HFFc6 (cell line): ENCODE measurements around the gene ZMYM4. TPM values are rescaled to one million over a fixed set of nuclear protein-coding genes. Genes with fewer than 3 reads are reported as not detected.
"Not testable (repeated sequence)": the region's sequence is repeated elsewhere in the genome, so short reads cannot be mapped to it uniquely, and the experiment has no call there.

ENCODE experiments used
- DNase-seq: peaks from one replicate; pipeline ENCODE4 v3.0.0-alpha.2; 2018
- H3K27ac Mint-ChIP-seq: 2 replicates; pipeline ENCODE4 v1.8.0; 2020; ENCODE audit warnings: mild to moderate bottlenecking, mixed read lengths
- H3K27me3 Mint-ChIP-seq: 2 replicates; pipeline ENCODE4 v1.8.0; 2021; ENCODE audit warnings: mild to moderate bottlenecking, moderate library complexity, mixed read lengths; ENCODE audit not compliant: insufficient read depth
- H3K36me3 Mint-ChIP-seq: 2 replicates; pipeline ENCODE4 v1.8.0; 2021; ENCODE audit warnings: low read depth, mixed read lengths
- H3K4me1 Mint-ChIP-seq: 2 replicates; pipeline ENCODE4 v1.8.0; 2020; ENCODE audit warnings: low read depth, mixed read lengths
- H3K4me3 Mint-ChIP-seq: 2 replicates; pipeline ENCODE4 v1.8.0; 2020; ENCODE audit warnings: mild to moderate bottlenecking, moderate library complexity, mixed read lengths
- H3K9me3 Mint-ChIP-seq: 2 replicates; pipeline ENCODE4 v1.8.0; 2020; ENCODE audit warnings: mild to moderate bottlenecking, mixed read lengths
- CTCF ChIP-seq: fragments of 200-600 bp; sonication (generic); IDR thresholded peaks from 2 replicates; pipeline ENCODE4 v1.5.0; 2021; ENCODE audit warnings: antibody characterized with exemption, mild to moderate bottlenecking
- total RNA-seq, 6 experiments: library from RNA; stranded (reverse); fragmentation: NEBNext Ultra II Directional; extraction: Animal tissue kit (Norgen Biotek cat#: 25700); gene quantifications; 2 replicates in 1 of 6; 3 replicates in 5 of 6; pipeline ENCODE4 v1.2.3, GENCODE V29; 2021

ZMYM4 gene
- total RNA-seq, 6 experiments from 2014 or later = 49.8 to 58.0 (median 52.5) TPM

- peak; percentile 58 for DNase-seq
- H3K27me3 Mint-ChIP-seq = no peaks in the 10 kb centered on the region; the same call in 1 of the 2 replicates
- no peak overlapping the region; the same call in 1 of the 2 replicates for H3K4me3 Mint-ChIP-seq
- no peaks in the 10 kb centered on the region for H3K9me3 Mint-ChIP-seq
- no peak for TF ChIP-seq CTCF
- H3K36me3 Mint-ChIP-seq = no peaks in the 10 kb centered on the region
- H3K4me1 Mint-ChIP-seq = peaks cover 14% of the 10 kb centered on the region
- H3K27ac Mint-ChIP-seq = peak overlapping the region; percentile 67
Measured at GRCh38 chr1:35369922-35370671, 101.6 kb downstream of the ZMYM4 start.

GRCh38 chr1:35371506-35371905 is 103.0 kb downstream of the ZMYM4 start:
- no peaks in the 10 kb centered on the region for H3K9me3 Mint-ChIP-seq
- H3K27ac Mint-ChIP-seq = 0 out of 2 replicates have a peak overlapping the region, but pooled peaks have one; percentile 31
- H3K36me3 Mint-ChIP-seq = no peaks in the 10 kb centered on the region
- TF ChIP-seq CTCF = no peak
- no peak overlapping the region for H3K4me3 Mint-ChIP-seq
- H3K4me1 Mint-ChIP-seq = peaks cover 14% of the 10 kb centered on the region
- no peaks in the 10 kb centered on the region; the same call in 1 of the 2 replicates for H3K27me3 Mint-ChIP-seq
- DNase-seq = no peak

- no peaks in the 10 kb centered on the region for H3K27me3 Mint-ChIP-seq
- peak; percentile 16 for DNase-seq
- peaks cover 12% of the 10 kb centered on the region for H3K36me3 Mint-ChIP-seq
- H3K27ac Mint-ChIP-seq = no peak overlapping the region
- TF ChIP-seq CTCF = no peak
- H3K4me1 Mint-ChIP-seq = peaks cover 14% of the 10 kb centered on the region
- no peak overlapping the region for H3K4me3 Mint-ChIP-seq
- H3K9me3 Mint-ChIP-seq = no peaks in the 10 kb centered on the region
Measured at GRCh38 chr1:35377555-35377954, 109.0 kb downstream of the ZMYM4 start.

GRCh38 chr1:35379317-35380000 is 111.0 kb downstream of the ZMYM4 start:
- Mint-ChIP-seq H3K27ac (no peak overlapping the region), H3K9me3 (no peaks in the 10 kb centered on the region), H3K27me3 (no peaks in the 10 kb centered on the region), H3K36me3 (peaks cover 12% of the 10 kb centered on the region), H3K4me3 (no peak overlapping the region), H3K4me1 (peaks cover 14% of the 10 kb centered on the region)
- TF ChIP-seq CTCF = no peak
- no peak for DNase-seq

DNA sequence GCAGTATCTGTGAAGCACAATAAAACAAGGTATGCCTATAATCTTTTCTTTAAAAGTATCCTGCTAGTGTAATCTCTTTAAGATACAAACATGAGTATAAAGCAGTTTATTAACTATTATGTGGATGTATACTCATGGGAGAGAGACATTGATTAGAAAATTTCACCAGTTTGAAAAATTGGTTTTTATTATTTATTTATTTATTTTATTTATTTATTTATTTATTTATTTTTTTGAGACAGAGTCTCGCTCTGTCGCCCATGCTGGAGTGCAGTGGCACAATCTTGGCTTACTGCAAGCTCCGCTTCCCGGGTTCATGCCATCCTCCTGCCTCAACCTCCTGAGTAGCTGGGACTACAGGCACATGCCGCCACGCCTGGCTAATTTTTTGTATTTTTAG is 111.6 kb downstream of the ZMYM4 start:
- H3K4me1 Mint-ChIP-seq = peaks cover 14% of the 10 kb centered on the region
- not testable (repeated sequence) for H3K4me3 Mint-ChIP-seq, H3K9me3 Mint-ChIP-seq, H3K27ac Mint-ChIP-seq, DNase-seq, H3K27me3 Mint-ChIP-seq
- peaks cover 12% of the 10 kb centered on the region for H3K36me3 Mint-ChIP-seq

- DNase-seq = no peak
- H3K4me1 Mint-ChIP-seq = peaks cover 12% of the 10 kb centered on the region
- H3K27ac Mint-ChIP-seq = no peak overlapping the region
- no peak overlapping the region for H3K4me3 Mint-ChIP-seq
- H3K36me3 Mint-ChIP-seq = peaks cover 23% of the 10 kb centered on the region
- TF ChIP-seq CTCF = no peak
- no peaks in the 10 kb centered on the region for H3K27me3 Mint-ChIP-seq
- H3K9me3 Mint-ChIP-seq = no peaks in the 10 kb centered on the region
Measured at GRCh38 chr1:35382107-35382506, 113.6 kb downstream of the ZMYM4 start.
